Naive thymus-derived CD4-positive, alpha-beta T cell (primary cell): Measurements from ENCODE around the gene EXD3. TPM values are rescaled to one million over a fixed set of nuclear protein-coding genes. Genes with fewer than 3 reads are reported as not detected.

Experiments
- ATAC-seq: fragments of 150-1000 bp; cut with Tn5 transposase; 2 replicates; pipeline ENCODE4 v1.10.0; 2021; ENCODE audit warnings: mild to moderate bottlenecking, moderate library complexity
- CTCF ChIA-PET: fragments of 350-600 bp; sonication (Branson Sonifier 250); formaldehyde crosslinking; loops from one replicate; lab custom pipeline; 2021; ENCODE audit warnings: antibody characterized with exemption; lab: Charles Lee
- POLR2A ChIA-PET: fragments of 350-600 bp; sonication (Branson Sonifier 250); formaldehyde crosslinking; loops from one replicate; lab custom pipeline; 2021; ENCODE audit warnings: antibody characterized with exemption, inconsistent platforms; lab: Charles Lee
- DNase-seq, 9 donors: peaks; one replicate each; pipeline versions ENCODE4 v3.0.0 to v3.0.0-alpha.2; 2020 to 2022; ENCODE audit warnings: mixed read lengths in 1 of 9
- H3K27ac ChIP-seq: one replicate; pipeline ENCODE4 v1.7.0; 2013; ENCODE audit warnings: mild to moderate bottlenecking, low read depth, low read length, moderate library complexity
- H3K27me3 ChIP-seq, 2 donors: one replicate each; pipeline ENCODE4 v1.7.0; 2013; ENCODE audit warnings: low read length in 2 of 2, mild to moderate bottlenecking in 2 of 2, moderate library complexity in 2 of 2; ENCODE audit not compliant: control insufficient read depth in 2 of 2, insufficient read depth in 2 of 2
- H3K36me3 ChIP-seq, 3 experiments: 1 replicate in 2 of 3; 2 replicates in 1 of 3; pipeline ENCODE4 v1.7.0; 2013; ENCODE audit warnings: low read length in 3 of 3, mild to moderate bottlenecking in 3 of 3, moderate library complexity in 1 of 3; ENCODE audit not compliant: insufficient read depth in 3 of 3, control insufficient read depth in 2 of 3
- H3K4me1 ChIP-seq, 2 donors: one replicate each; pipeline ENCODE4 v1.7.0; 2013; ENCODE audit warnings: low read length in 2 of 2, mild to moderate bottlenecking in 2 of 2, moderate library complexity in 1 of 2; ENCODE audit not compliant: control insufficient read depth in 2 of 2, insufficient read depth in 2 of 2
- H3K4me3 ChIP-seq: 2 replicates; pipeline ENCODE4 v1.7.0; 2013; ENCODE audit warnings: mild to moderate bottlenecking, low read length
- H3K9me3 ChIP-seq, 3 experiments: 1 replicate in 2 of 3; 2 replicates in 1 of 3; pipeline ENCODE4 v1.7.0; 2013; ENCODE audit warnings: low read length in 3 of 3; ENCODE audit not compliant: control insufficient read depth in 2 of 3
- H3K27ac Mint-ChIP-seq, 9 donors: one replicate each; pipeline ENCODE4 v1.8.0; 2020 to 2022; ENCODE audit warnings: mixed read lengths in 9 of 9, mild to moderate bottlenecking in 8 of 9, moderate library complexity in 5 of 9, inconsistent platforms in 2 of 9
- H3K27me3 Mint-ChIP-seq, 5 donors: one replicate each; pipeline ENCODE4 v1.8.0; 2021 to 2022; ENCODE audit warnings: mixed read lengths in 5 of 5, mild to moderate bottlenecking in 1 of 5
- H3K36me3 Mint-ChIP-seq, 5 donors: one replicate each; pipeline ENCODE4 v1.8.0; 2020 to 2022; ENCODE audit warnings: mixed read lengths in 5 of 5, mild to moderate bottlenecking in 3 of 5, inconsistent platforms in 1 of 5
- H3K4me1 Mint-ChIP-seq, 7 donors: one replicate each; pipeline ENCODE4 v1.8.0; 2020 to 2022; ENCODE audit warnings: mixed read lengths in 7 of 7, mild to moderate bottlenecking in 3 of 7, inconsistent platforms in 1 of 7
- H3K4me3 Mint-ChIP-seq, 10 donors: one replicate each; pipeline ENCODE4 v1.8.0; 2020 to 2022; ENCODE audit warnings: mild to moderate bottlenecking in 10 of 10, mixed read lengths in 10 of 10, moderate library complexity in 6 of 10, inconsistent platforms in 2 of 10
- H3K9me3 Mint-ChIP-seq, 11 donors: one replicate each; pipeline ENCODE4 v1.8.0; 2020 to 2022; ENCODE audit warnings: mixed read lengths in 11 of 11, mild to moderate bottlenecking in 4 of 11, inconsistent platforms in 1 of 11, moderate library complexity in 1 of 11
- intact Hi-C, 2 donors: fragments of 100-400 bp; cut with micrococcal nuclease; formaldehyde crosslinking; loops; one replicate each; pipeline ENCODE4 v1.15.1; 2023
- polyA plus RNA-seq, 2 donors: library from polyadenylated mRNA; unstranded; fragments of 300-500 nt; fragmentation: Illumina TruSeq; gene quantifications; one replicate each; pipeline ENCODE4 v1.2.3, GENCODE V29; 2021
- total RNA-seq, 6 experiments: library from RNA in 5 of 6; stranded (reverse) in 5 of 6; gene quantifications; 1 replicate in 5 of 6; 2 replicates in 1 of 6; pipeline ENCODE4 v1.2.3 and lab custom pipeline; 2021 to 2026

EXD3 gene
- total and polyA plus RNA-seq, 7 experiments from 2014 or later, result 3.5 to 27.2 (median 23.4) TPM

GRCh38 chr9:137371946-137372651, 50.9 kb downstream of the EXD3 start:
- H3K27ac ChIP-seq, result no peak overlapping the region
- H3K27me3 Mint-ChIP-seq, result no peaks in the 10 kb centered on the region
- no peak overlapping the region for H3K4me3 ChIP-seq
- intact Hi-C loops, result no loop called here
- peaks cover 0 to 11% (median 0%) of the 10 kb centered on the region in 5 donors for H3K36me3 Mint-ChIP-seq
- H3K9me3 Mint-ChIP-seq, result peaks cover 0 to 4% (median 0%) of the 10 kb centered on the region in 11 donors
- no peak overlapping the region for H3K27ac Mint-ChIP-seq
- H3K4me1 ChIP-seq, result no peaks in the 10 kb centered on the region
- DNase-seq (no peak), ATAC-seq (no peak)
- ChIA-PET CTCF (no interaction called here), POLR2A (no interaction called here)
- H3K36me3 ChIP-seq, result peaks cover 0 to 3% (median 0%) of the 10 kb centered on the region in 3 experiments
- H3K9me3 ChIP-seq, result no peaks in the 10 kb centered on the region
- H3K4me1 Mint-ChIP-seq, result peaks cover 0 to 5% (median 0%) of the 10 kb centered on the region in 7 donors
- H3K4me3 Mint-ChIP-seq, result no peak overlapping the region
- no peaks in the 10 kb centered on the region for H3K27me3 ChIP-seq

GRCh38 chr9:137371521-137371941, 51.4 kb downstream of the EXD3 start:
- Mint-ChIP-seq H3K27ac (no peak overlapping the region), H3K27me3 (no peaks in the 10 kb centered on the region), H3K4me1 (peaks cover 0 to 5% (median 0%) of the 10 kb centered on the region in 7 donors), H3K4me3 (no peak overlapping the region), H3K36me3 (peaks cover 0 to 11% (median 0%) of the 10 kb centered on the region in 5 donors), H3K9me3 (peaks cover 0 to 4% (median 0%) of the 10 kb centered on the region in 11 donors)
- ATAC-seq (no peak), DNase-seq (no peak)
- ChIA-PET POLR2A (no interaction called here), CTCF (no interaction called here)
- intact Hi-C loops, result no loop called here
- Histone ChIP-seq H3K9me3 (no peaks in the 10 kb centered on the region), H3K4me3 (no peak overlapping the region), H3K4me1 (no peaks in the 10 kb centered on the region), H3K27me3 (no peaks in the 10 kb centered on the region), H3K27ac (no peak overlapping the region), H3K36me3 (peaks cover 0 to 3% (median 0%) of the 10 kb centered on the region in 3 experiments)

GRCh38 chr9:137370865-137371520, 52.0 kb downstream of the EXD3 start:
- no peaks in the 10 kb centered on the region for H3K4me1 ChIP-seq
- intact Hi-C loops, result no loop called here
- no peaks in the 10 kb centered on the region for H3K9me3 ChIP-seq
- ATAC-seq, result no peak
- no peaks in the 10 kb centered on the region for H3K27me3 Mint-ChIP-seq
- no peak overlapping the region for H3K4me3 Mint-ChIP-seq
- no peak overlapping the region for H3K27ac ChIP-seq
- no peak overlapping the region for H3K27ac Mint-ChIP-seq
- H3K4me1 Mint-ChIP-seq, result peaks cover 0 to 5% (median 0%) of the 10 kb centered on the region in 7 donors
- peaks cover 0 to 11% (median 0%) of the 10 kb centered on the region in 5 donors for H3K36me3 Mint-ChIP-seq
- H3K9me3 Mint-ChIP-seq, result peaks cover 0 to 4% (median 0%) of the 10 kb centered on the region in 11 donors
- H3K4me3 ChIP-seq, result no peak overlapping the region
- CTCF ChIA-PET, result no interaction called here
- POLR2A ChIA-PET, result no interaction called here
- DNase-seq, result no peak
- H3K27me3 ChIP-seq, result no peaks in the 10 kb centered on the region
- H3K36me3 ChIP-seq, result peaks cover 0 to 3% (median 0%) of the 10 kb centered on the region in 3 experiments

GRCh38 chr9:137369911-137370764, 52.8 kb downstream of the EXD3 start:
- Histone ChIP-seq H3K9me3 (no peaks in the 10 kb centered on the region), H3K4me3 (no peak overlapping the region), H3K27me3 (no peaks in the 10 kb centered on the region), H3K36me3 (peaks cover 0 to 3% (median 0%) of the 10 kb centered on the region in 3 experiments), H3K4me1 (no peaks in the 10 kb centered on the region), H3K27ac (no peak overlapping the region)
- POLR2A ChIA-PET, result no interaction called here
- peaks cover 0 to 5% (median 0%) of the 10 kb centered on the region in 7 donors for H3K4me1 Mint-ChIP-seq
- no peak overlapping the region for H3K27ac Mint-ChIP-seq
- intact Hi-C loops, result no loop called here
- H3K36me3 Mint-ChIP-seq, result peaks cover 0 to 11% (median 0%) of the 10 kb centered on the region in 5 donors
- no peaks in the 10 kb centered on the region for H3K27me3 Mint-ChIP-seq
- DNase-seq (no peak), ATAC-seq (no peak)
- no peak overlapping the region for H3K4me3 Mint-ChIP-seq
- CTCF ChIA-PET, result no interaction called here
- peaks cover 0 to 5% (median 0%) of the 10 kb centered on the region in 11 donors for H3K9me3 Mint-ChIP-seq

- Mint-ChIP-seq H3K36me3 (peaks cover 0 to 10% (median 0%) of the 10 kb centered on the region in 5 donors), H3K4me1 (peaks cover 0 to 5% (median 0%) of the 10 kb centered on the region in 7 donors), H3K27me3 (no peaks in the 10 kb centered on the region), H3K27ac (no peak overlapping the region), H3K4me3 (no peak overlapping the region), H3K9me3 (peaks cover 0 to 5% (median 0%) of the 10 kb centered on the region in 11 donors)
- no peak for ATAC-seq
- Histone ChIP-seq H3K27me3 (no peaks in the 10 kb centered on the region), H3K4me1 (no peaks in the 10 kb centered on the region), H3K27ac (no peak overlapping the region), H3K4me3 (no peak overlapping the region), H3K9me3 (no peaks in the 10 kb centered on the region), H3K36me3 (peaks cover 0 to 3% (median 0%) of the 10 kb centered on the region in 3 experiments)
- POLR2A ChIA-PET, result no interaction called here
- DNase-seq, result no peak
- intact Hi-C loops, result no loop called here
- CTCF ChIA-PET, result no interaction called here
Observed at GRCh38 chr9:137369061-137369787, 53.7 kb downstream of the EXD3 start.

- ATAC-seq, result no peak
Observed at GRCh38 chr9:137368431-137369035, 54.4 kb downstream of the EXD3 start.

More at GRCh38 chr9:137368431-137369035, 54.4 kb downstream of the EXD3 start:
- ChIA-PET POLR2A (no interaction called here), CTCF (no interaction called here)
- Histone ChIP-seq H3K4me3 (no peak overlapping the region), H3K4me1 (no peaks in the 10 kb centered on the region), H3K27me3 (no peaks in the 10 kb centered on the region), H3K9me3 (no peaks in the 10 kb centered on the region), H3K27ac (no peak overlapping the region), H3K36me3 (peaks cover 0 to 3% (median 0%) of the 10 kb centered on the region in 3 experiments)
- Mint-ChIP-seq H3K9me3 (peaks cover 0 to 5% (median 4%) of the 10 kb centered on the region in 11 donors), H3K27ac (no peak overlapping the region), H3K27me3 (no peaks in the 10 kb centered on the region), H3K4me1 (peaks cover 0 to 5% (median 0%) of the 10 kb centered on the region in 7 donors), H3K4me3 (no peak overlapping the region), H3K36me3 (peaks cover 0 to 15% (median 3%) of the 10 kb centered on the region in 5 donors)
- no peak for DNase-seq
- intact Hi-C loops, result no loop called here
